Stomach (tissue), 4 donors: ENCODE data around the gene PRLH.

ENCODE experiments used
- CTCF ChIP-seq, 7 experiments: fragments of 450-650 bp in 4 of 7; fragments of 200-600 bp in 3 of 7; sonication (generic) in 3 of 7; IDR thresholded peaks; one replicate each; pipeline ENCODE4 v1.5.1; 2016 to 2019; ENCODE audit warnings: antibody characterized with exemption in 7 of 7, control low read depth in 2 of 7, mild to moderate bottlenecking in 1 of 7
- EP300 ChIP-seq: sonication (generic); formaldehyde crosslinking; IDR thresholded peaks from one replicate; pipeline ENCODE4 v1.6.1; 2017; ENCODE audit warnings: antibody characterized with exemption
- POLR2A ChIP-seq, 4 donors: fragments of 450-650 bp; IDR thresholded peaks; one replicate each; pipeline ENCODE4 v1.6.1; 2016; ENCODE audit warnings: antibody characterized with exemption in 4 of 4, control low read depth in 2 of 4, mild to moderate bottlenecking in 1 of 4, moderate library complexity in 1 of 4
- POLR2AphosphoS5 ChIP-seq, 3 donors: sonication (generic); formaldehyde crosslinking; IDR thresholded peaks; one replicate each; pipeline ENCODE4 v1.6.1; 2016; ENCODE audit warnings: antibody characterized with exemption in 3 of 3

DNA sequence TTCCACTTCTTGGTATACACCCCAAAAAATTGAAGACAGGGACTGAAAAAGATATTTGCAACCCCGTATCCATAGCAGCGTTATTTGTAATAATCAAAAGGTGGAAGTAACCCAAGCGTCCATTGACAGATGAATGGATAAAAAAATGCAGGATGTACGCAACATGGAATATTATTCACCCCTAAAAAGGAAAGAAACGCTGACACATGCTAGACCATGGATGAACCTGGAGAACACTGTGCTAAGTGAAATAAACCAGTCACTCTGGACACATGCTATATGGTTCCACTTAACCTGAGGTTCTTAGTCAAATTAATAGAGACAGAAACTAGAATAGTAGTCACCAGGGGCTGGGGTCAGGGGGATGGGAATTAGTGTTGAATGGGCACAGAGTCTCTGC, 38.6 kb upstream of the PRLH start:
- no peak for TF ChIP-seq CTCF (IDR thresholded peaks at IDR 0.05)
- no peak for TF ChIP-seq POLR2A (IDR thresholded peaks at IDR 0.05)
- TF ChIP-seq POLR2AphosphoS5 (IDR thresholded peaks at IDR 0.05), result no peak
- TF ChIP-seq EP300, result no peak
